Endothelial cell of umbilical vein (primary cell): ENCODE data around the gene SMOC2.

Experiments
- EZH2 ChIP-seq: IDR thresholded peaks from 2 replicates; pipeline ENCODE4 v1.6.1; 2012; ENCODE audit warnings: borderline replicate concordance, low read depth, mild to moderate bottlenecking, moderate library complexity, low read length, inconsistent platforms; ENCODE audit not compliant: severe bottlenecking
- FOS ChIP-seq: IDR thresholded peaks from 2 replicates; pipeline ENCODE4 v1.6.1; 2011; ENCODE audit warnings: mild to moderate bottlenecking, low read length, moderate library complexity, borderline replicate concordance; ENCODE audit not compliant: insufficient read depth
- JUN ChIP-seq: IDR thresholded peaks from 2 replicates; pipeline ENCODE4 v1.6.1; 2011; ENCODE audit warnings: borderline replicate concordance, low read depth; ENCODE audit not compliant: insufficient read length, insufficient read depth
- MYC ChIP-seq: IDR thresholded peaks from one replicate; pipeline ENCODE4 v1.6.1; 2011; ENCODE audit warnings: mild to moderate bottlenecking, low read depth, low read length
- POLR2A ChIP-seq: IDR thresholded peaks from 2 replicates; pipeline ENCODE4 v1.6.1; 2012; ENCODE audit warnings: low read depth, mild to moderate bottlenecking, control low read depth, low read length
- POLR2AphosphoS5 ChIP-seq: IDR thresholded peaks from 2 replicates; pipeline ENCODE4 v1.6.1; 2012; ENCODE audit warnings: low read depth, mild to moderate bottlenecking, control low read depth, low read length, moderate library complexity; ENCODE audit not compliant: insufficient read depth
- TF ChIP-seq, protein P1 (sequence below), 2 donors: IDR thresholded peaks; 1 replicate in 1 of 2; 2 replicates in 1 of 2; pipeline ENCODE4 v1.5.1; 2011; ENCODE audit warnings: low read length in 2 of 2, mild to moderate bottlenecking in 2 of 2, moderate library complexity in 2 of 2, control low read depth in 1 of 2, inconsistent platforms in 1 of 2, low read depth in 1 of 2; ENCODE audit not compliant: insufficient read depth in 1 of 2; ENCODE audit errors: extremely low read depth in 1 of 2
- TF ChIP-seq, protein P2 (sequence below): IDR thresholded peaks from 2 replicates; pipeline ENCODE4 v1.6.1; 2011; ENCODE audit not compliant: insufficient read depth, insufficient read length

DNA sequence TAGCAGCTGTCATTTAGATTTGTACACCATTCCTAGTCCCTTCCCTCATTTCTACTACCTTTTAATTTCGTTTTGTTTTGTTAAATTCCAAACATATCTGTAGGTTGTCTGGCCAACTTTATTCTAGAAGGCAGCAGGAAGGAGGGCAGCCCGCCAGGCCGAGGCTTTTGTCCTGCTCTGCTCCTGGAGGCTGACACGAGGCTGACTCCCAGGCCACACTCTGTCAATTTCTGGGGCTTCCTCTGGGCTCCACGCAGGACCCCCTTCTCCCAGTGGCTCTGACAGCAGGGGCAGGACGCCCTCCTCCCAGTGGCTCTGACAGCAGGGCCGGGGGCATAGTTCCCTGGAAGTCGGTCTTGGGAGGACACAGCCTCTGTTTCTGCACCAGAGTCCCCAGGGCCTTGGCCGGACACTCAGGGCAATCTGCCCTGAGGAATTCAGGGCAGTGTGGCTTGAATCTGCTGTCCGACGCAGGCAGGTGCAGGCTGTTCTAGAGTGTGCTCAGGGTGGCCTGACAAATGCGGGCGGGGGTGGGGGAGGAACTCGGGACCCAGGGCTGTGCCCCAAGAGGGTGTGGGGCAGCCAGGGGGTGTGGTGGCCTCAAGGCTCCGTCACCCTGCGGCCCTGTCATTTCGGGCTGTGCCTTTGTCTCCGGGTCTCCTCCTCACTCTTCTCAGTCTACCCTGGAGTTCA, 11.8 kb downstream of the SMOC2 start:
- TF ChIP-seq, protein P1, sequence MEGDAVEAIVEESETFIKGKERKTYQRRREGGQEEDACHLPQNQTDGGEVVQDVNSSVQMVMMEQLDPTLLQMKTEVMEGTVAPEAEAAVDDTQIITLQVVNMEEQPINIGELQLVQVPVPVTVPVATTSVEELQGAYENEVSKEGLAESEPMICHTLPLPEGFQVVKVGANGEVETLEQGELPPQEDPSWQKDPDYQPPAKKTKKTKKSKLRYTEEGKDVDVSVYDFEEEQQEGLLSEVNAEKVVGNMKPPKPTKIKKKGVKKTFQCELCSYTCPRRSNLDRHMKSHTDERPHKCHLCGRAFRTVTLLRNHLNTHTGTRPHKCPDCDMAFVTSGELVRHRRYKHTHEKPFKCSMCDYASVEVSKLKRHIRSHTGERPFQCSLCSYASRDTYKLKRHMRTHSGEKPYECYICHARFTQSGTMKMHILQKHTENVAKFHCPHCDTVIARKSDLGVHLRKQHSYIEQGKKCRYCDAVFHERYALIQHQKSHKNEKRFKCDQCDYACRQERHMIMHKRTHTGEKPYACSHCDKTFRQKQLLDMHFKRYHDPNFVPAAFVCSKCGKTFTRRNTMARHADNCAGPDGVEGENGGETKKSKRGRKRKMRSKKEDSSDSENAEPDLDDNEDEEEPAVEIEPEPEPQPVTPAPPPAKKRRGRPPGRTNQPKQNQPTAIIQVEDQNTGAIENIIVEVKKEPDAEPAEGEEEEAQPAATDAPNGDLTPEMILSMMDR (IDR thresholded peaks at IDR 0.05; ENCODE audit: extremely low read depth in 1 of 2, insufficient read depth in 1 of 2, low read depth in 1 of 2, low read length in 2 of 2) = no peak
- no peak for TF ChIP-seq EZH2
- TF ChIP-seq FOS = no peak
- no peak for TF ChIP-seq POLR2A
- TF ChIP-seq POLR2AphosphoS5 = no peak
- TF ChIP-seq, protein P2, sequence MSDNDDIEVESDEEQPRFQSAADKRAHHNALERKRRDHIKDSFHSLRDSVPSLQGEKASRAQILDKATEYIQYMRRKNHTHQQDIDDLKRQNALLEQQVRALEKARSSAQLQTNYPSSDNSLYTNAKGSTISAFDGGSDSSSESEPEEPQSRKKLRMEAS = no peak
- TF ChIP-seq MYC = no peak
- no peak for TF ChIP-seq JUN
